ENCODE measurements around the gene ATF1.
A peak's percentile ranks its signal among the peaks of the same experiment; 100 is the strongest.
"Not testable (repeated sequence)": the region's sequence is repeated elsewhere in the genome, so short reads cannot be mapped to it uniquely, and the experiment has no call there.

Gene ATF1

GRCh38 chr12:50822082-50822481 is 58.2 kb downstream of the ATF1 start:
- DNase-seq (ENCODE audit: low read depth): no peak
- H3K4me3 ChIP-seq (ENCODE audit: low read length): no peak overlapping the region
- no peak for TF ChIP-seq CTCF (conservative IDR thresholded peaks at IDR 0.05; ENCODE audit: low read length)

GRCh38 chr12:50823724-50824123 is 59.8 kb downstream of the ATF1 start:
- DNase-seq (ENCODE audit: low read depth): not testable (repeated sequence)

GRCh38 chr12:50824914-50825313 is 61.0 kb downstream of the ATF1 start:
- no peak for TF ChIP-seq CTCF (conservative IDR thresholded peaks at IDR 0.05; ENCODE audit: low read length)
- DNase-seq (ENCODE audit: low read depth): no peak
- no peak overlapping the region for H3K4me3 ChIP-seq (ENCODE audit: low read length)

More at GRCh38 chr12:50823724-50824123, 59.8 kb downstream of the ATF1 start:
- not testable (repeated sequence) for H3K4me3 ChIP-seq (ENCODE audit: low read length)

GRCh38 chr12:50825372-50825838 is 61.5 kb downstream of the ATF1 start:
- H3K4me3 ChIP-seq (ENCODE audit: low read length): no peak overlapping the region
- TF ChIP-seq CTCF (conservative IDR thresholded peaks at IDR 0.05; ENCODE audit: low read length): peak; percentile 54
- peak; percentile 81 for DNase-seq (ENCODE audit: low read depth)

- DNase-seq (ENCODE audit: low read depth): no peak
- TF ChIP-seq CTCF (conservative IDR thresholded peaks at IDR 0.05; ENCODE audit: low read length): no peak
Observed at GRCh38 chr12:50828121-50828520, 64.2 kb downstream of the ATF1 start.

GRCh38 chr12:50828886-50829285 is 65.0 kb downstream of the ATF1 start:
- H3K4me3 ChIP-seq (ENCODE audit: low read length): no peak overlapping the region
- TF ChIP-seq CTCF (conservative IDR thresholded peaks at IDR 0.05; ENCODE audit: low read length): no peak
- DNase-seq (ENCODE audit: low read depth): no peak

More at GRCh38 chr12:50828121-50828520, 64.2 kb downstream of the ATF1 start:
- H3K4me3 ChIP-seq (ENCODE audit: low read length): no peak overlapping the region

GRCh38 chr12:50833801-50834200 is 69.9 kb downstream of the ATF1 start:
- H3K4me3 ChIP-seq (ENCODE audit: low read length); DNase-seq (ENCODE audit: low read depth): not testable (repeated sequence)

- no peak for TF ChIP-seq CTCF (conservative IDR thresholded peaks at IDR 0.05; ENCODE audit: low read length)
- DNase-seq (ENCODE audit: low read depth): no peak
- H3K4me3 ChIP-seq (ENCODE audit: low read length): no peak overlapping the region
Observed at GRCh38 chr12:50839042-50839441, 75.1 kb downstream of the ATF1 start.

Measured in AG10803 (cell line).